HepG2 (cell line): ENCODE results near the gene CEP128. TPM values are rescaled to one million over a fixed set of nuclear protein-coding genes. Genes with fewer than 3 reads are reported as not detected.
A peak's percentile ranks its signal among the peaks of the same experiment; 100 is the strongest.

Experiments
- ATAC-seq: fragments of 200-7000 bp; cut with Tn5 transposase; 3 replicates; pipeline ENCODE4 v1.9.1; 2020; ENCODE audit warnings: mild to moderate bottlenecking, moderate library complexity
- BruUV-seq: library from RNA; stranded (reverse); fragments of 400-500 nt; replicated peaks from 2 replicates; lab custom pipeline; 2021; lab: Mats Ljungman, UMichigan
- CTCF ChIA-PET: fragments of 300-600 bp; formaldehyde crosslinking; extraction: SDS; loops from one replicate; lab custom pipeline; 2021; ENCODE audit warnings: low total read pairs, inconsistent platforms, low intra/inter-chr PET ratio; lab: Yijun Ruan, JAX
- POLR2A ChIA-PET: fragments of 350-600 bp; sonication (Branson Sonifier 250); formaldehyde crosslinking; loops from one replicate; lab custom pipeline; 2020; ENCODE audit warnings: antibody characterized with exemption, inconsistent platforms; lab: Yijun Ruan, JAX
- DNase-seq: peaks from one replicate; pipeline ENCODE4 v3.0.0-alpha.2; 2015; ENCODE audit warnings: low spot score
- FAIRE-seq: peaks from 3 replicates; lab custom pipeline; 2011; peaks lifted over from hg19 to GRCh38; lab: Jason Lieb, UNC
- H2AFZ ChIP-seq: one replicate; pipeline ENCODE4 v1.6.1; 2011; ENCODE audit warnings: low read length, inconsistent platforms
- H3K27ac ChIP-seq: fragments of 300-600 bp; 3 replicates; pipeline ENCODE4 v1.8.0; 2011; ENCODE audit warnings: mixed run types, mild to moderate bottlenecking, mixed read lengths, low read length, inconsistent platforms; ENCODE audit not compliant: insufficient read depth; ENCODE audit errors: extremely low read length
- H3K27me3 ChIP-seq, 2 experiments: fragments of 200-600 bp in 1 of 2; 2 replicates in 1 of 2; 3 replicates in 1 of 2; pipeline versions ENCODE4 v1.6.0 to v1.8.0; 2011; ENCODE audit warnings: low read length in 2 of 2, mild to moderate bottlenecking in 2 of 2, moderate library complexity in 2 of 2, inconsistent platforms in 1 of 2; ENCODE audit not compliant: insufficient read depth in 2 of 2, control insufficient read depth in 1 of 2
- H3K36me3 ChIP-seq, 2 experiments: fragments of 200-600 bp in 1 of 2; replicated peaks in 1 of 2; 2 replicates in 1 of 2; 3 replicates in 1 of 2; pipeline versions ENCODE4 v1.5.1 to v1.8.0; 2011; ENCODE audit warnings: low read length in 2 of 2, inconsistent platforms in 1 of 2; ENCODE audit not compliant: insufficient read depth in 2 of 2, control insufficient read depth in 1 of 2
- H3K4me1 ChIP-seq: 2 replicates; pipeline ENCODE4 v1.5.1; 2012; ENCODE audit warnings: low read length, inconsistent platforms; ENCODE audit not compliant: insufficient read depth
- H3K4me2 ChIP-seq: 2 replicates; pipeline ENCODE4 v1.6.0; 2011; ENCODE audit warnings: low read depth, low read length, inconsistent platforms
- H3K4me3 ChIP-seq, 3 experiments: fragments of 200-600 bp in 1 of 3; sonication (generic), shearing (Covaris generic) in 1 of 3; replicated peaks in 1 of 3; 2 replicates each; pipeline ENCODE4 v1.5.1; 2011 to 2016; ENCODE audit warnings: low read length in 3 of 3, inconsistent platforms in 2 of 3, low read depth in 2 of 3, mild to moderate bottlenecking in 2 of 3, control low read depth in 1 of 3, mixed read lengths in 1 of 3; ENCODE audit not compliant: insufficient read depth in 1 of 3
- H3K79me2 ChIP-seq: one replicate; pipeline ENCODE4 v1.6.1; 2011; ENCODE audit warnings: low read length, inconsistent platforms; ENCODE audit not compliant: insufficient read depth
- H3K9ac ChIP-seq: 2 replicates; pipeline ENCODE4 v1.6.0; 2011; ENCODE audit warnings: mild to moderate bottlenecking, low read depth, low read length, inconsistent platforms; ENCODE audit not compliant: insufficient read depth
- H3K9me3 ChIP-seq: 2 replicates; pipeline ENCODE4 v1.5.1; 2012; ENCODE audit warnings: mild to moderate bottlenecking, low read length
- H4K20me1 ChIP-seq: 2 replicates; pipeline ENCODE4 v1.6.0; 2011; ENCODE audit warnings: inconsistent platforms, mild to moderate bottlenecking, low read length, moderate library complexity; ENCODE audit not compliant: insufficient read depth
- AGO2 ChIP-seq: fragments of 200-400 bp; formaldehyde crosslinking; optimal IDR thresholded peaks from 2 replicates; pipeline ENCODE3; 2017; ENCODE audit warnings: mild to moderate bottlenecking, low read depth, low read length, moderate library complexity
- AHR ChIP-seq: IDR thresholded peaks from 2 replicates; pipeline ENCODE4 v1.6.1; 2018; ENCODE audit warnings: missing genetic modification reagents, missing compliant biosample characterization
- HDAC1 ChIP-seq: sonication (generic); formaldehyde crosslinking; IDR thresholded peaks from 2 replicates; pipeline ENCODE4 v1.5.1; 2020; ENCODE audit warnings: mild to moderate bottlenecking, missing genetic modification reagents
- KDM5B ChIP-seq: sonication (generic); formaldehyde crosslinking; IDR thresholded peaks from 2 replicates; pipeline ENCODE4 v1.4.0; 2020; ENCODE audit warnings: missing genetic modification reagents, mild to moderate bottlenecking, borderline replicate concordance
- KMT2B ChIP-seq: IDR thresholded peaks from 2 replicates; pipeline ENCODE4 v1.6.1; 2016; ENCODE audit warnings: missing genetic modification reagents, missing compliant biosample characterization
- MAFF ChIP-seq: IDR thresholded peaks from 2 replicates; pipeline ENCODE4 v1.6.1; 2011; ENCODE audit warnings: low read depth, low read length, improper control_type of control experiment
- MAFK ChIP-seq, 2 experiments: IDR thresholded peaks in 1 of 2; conservative IDR thresholded peaks in 1 of 2; 2 replicates each; pipeline ENCODE4 v1.6.1; 2011; ENCODE audit warnings: improper control_type of control experiment in 2 of 2, low read length in 2 of 2
- NFKBIZ ChIP-seq: IDR thresholded peaks from 2 replicates; pipeline ENCODE4 v1.6.1; 2018; ENCODE audit warnings: missing genetic modification reagents, missing compliant biosample characterization
- NPAS2 ChIP-seq: sonication (generic); formaldehyde crosslinking; IDR thresholded peaks from 2 replicates; pipeline ENCODE4 v1.8.0; 2022; ENCODE audit warnings: mild to moderate bottlenecking, missing genetic modification reagents, borderline replicate concordance
- PHF20 ChIP-seq: sonication (generic); formaldehyde crosslinking; IDR thresholded peaks from 2 replicates; pipeline ENCODE4 v1.5.0; 2020; ENCODE audit warnings: mild to moderate bottlenecking, missing genetic modification reagents
- RNF2 ChIP-seq: fragments of 450-650 bp; conservative IDR thresholded peaks from 2 replicates; pipeline ENCODE4 v1.6.1; 2016; ENCODE audit warnings: low read depth
- SP1 ChIP-seq, 2 experiments: fragments of 450-650 bp in 1 of 2; sonication (generic) in 1 of 2; formaldehyde crosslinking in 1 of 2; IDR thresholded peaks; 2 replicates each; pipeline versions ENCODE4 v1.4.0 to v1.6.1; 2016 to 2020; ENCODE audit warnings: missing genetic modification reagents in 1 of 2
- TRIM24 ChIP-seq: sonication (generic); formaldehyde crosslinking; IDR thresholded peaks from 2 replicates; pipeline ENCODE4 v1.8.0; 2022; ENCODE audit warnings: mild to moderate bottlenecking, missing genetic modification reagents
- ZNF234 ChIP-seq: sonication (generic); formaldehyde crosslinking; conservative IDR thresholded peaks from 2 replicates; pipeline ENCODE4 v1.5.1; 2020; ENCODE audit warnings: mild to moderate bottlenecking, missing genetic modification reagents
- ZNF337 ChIP-seq: sonication (generic); formaldehyde crosslinking; IDR thresholded peaks from 2 replicates; pipeline ENCODE4 v1.5.1; 2020; ENCODE audit warnings: missing genetic modification reagents, low read depth, mild to moderate bottlenecking, borderline replicate concordance
- ZNF430 ChIP-seq: sonication (generic); formaldehyde crosslinking; IDR thresholded peaks from 2 replicates; pipeline ENCODE4 v1.9.0; 2021; ENCODE audit warnings: mild to moderate bottlenecking, missing genetic modification reagents
- ZSCAN25 ChIP-seq: sonication (generic); formaldehyde crosslinking; IDR thresholded peaks from 2 replicates; pipeline ENCODE4 v1.8.0; 2022; ENCODE audit warnings: mild to moderate bottlenecking, missing genetic modification reagents
- WGBS: methylation state at CpG from one replicate; pipeline ENCODE4 v1.1.6; 2017; ENCODE audit warnings: low lambda C conversion rate; 5-methylcytosine and 5-hydroxymethylcytosine counted together
- in situ Hi-C: cut with HindIII; loops from 2 replicates; pipeline ENCODE4 v1.10.0; 2017; ENCODE audit warnings: low pct_unique_long_range_greater_than_20kb; ENCODE audit not compliant: extremely low pct_ligation_motif_present
- intact Hi-C: fragments of 100-400 bp; cut with micrococcal nuclease; formaldehyde crosslinking; loops from one replicate; pipeline ENCODE4 v1.10.0; 2022; ENCODE audit not compliant: unreplicated experiment
- polyA plus RNA-seq, 8 experiments: library from polyadenylated mRNA; depleted of rRNA in 3 of 8; stranded (reverse) in 7 of 8; unstranded in 1 of 8; fragments of >200 nt; fragmentation: Illumina TruSeq in 4 of 8; extraction: Trizol in 4 of 8; gene quantifications; 2 replicates each; pipeline versions ENCODE4 v1.2.1 to v1.2.3, GENCODE V29; 2011 to 2016; ENCODE audit warnings: low read depth in 4 of 8, missing spikeins in 1 of 8, mixed read lengths in 1 of 8; ENCODE audit not compliant: insufficient read depth in 1 of 8
- total RNA-seq, 5 experiments: library from RNA; depleted of rRNA; stranded (reverse); fragments of >200 nt; fragmentation: Illumina TruSeq; extraction: Trizol; gene quantifications; 2 replicates each; pipeline ENCODE4 v1.2.3, GENCODE V29; 2016; ENCODE audit warnings: low read depth in 1 of 5

Gene CEP128
- total and polyA plus RNA-seq, 2 of the 13 experiments (the other 11 are each of a cell fraction or from before 2014, with no cell fraction given), result 1.3 to 7.5 TPM

GRCh38 chr14:80776186-80776585, 165.4 kb downstream of the CEP128 start:
- CTCF ChIA-PET, result no interaction called here
- in situ Hi-C loops, result no loop called here
- ATAC-seq (no peak), FAIRE-seq (no peak), DNase-seq (no peak)
- Histone ChIP-seq H3K4me3 (no peak overlapping the region), H4K20me1 (no peaks in the 10 kb centered on the region), H2AFZ (no peak overlapping the region), H3K79me2 (no peaks in the 10 kb centered on the region), H3K36me3 (no peaks in the 10 kb centered on the region), H3K9me3 (no peaks in the 10 kb centered on the region), H3K27ac (no peak overlapping the region), H3K4me2 (no peak overlapping the region), H3K4me1 (no peaks in the 10 kb centered on the region)
- intact Hi-C loops, result no loop called here
- TF ChIP-seq AGO2, result no peak
- TF ChIP-seq MAFK (conservative IDR thresholded peaks at IDR 0.05 in 1 of 2, IDR thresholded peaks at IDR 0.05 in 1 of 2; ENCODE audit: low read length in 2 of 2), result peak in 1 of 2 experiments; percentile 76; a peak in 3 of 4 replicates
- peak; percentile 57; the same call in 1 of the 2 replicates for TF ChIP-seq MAFF
- TF ChIP-seq, all 625 proteins: peak for 2
- Histone ChIP-seq H3K27me3 (no peaks in the 10 kb centered on the region), H3K9ac (no peak overlapping the region)
- POLR2A ChIA-PET, result no interaction called here
- BruUV-seq, result no TSS peak

- FAIRE-seq (no peak), ATAC-seq (no peak), DNase-seq (no peak)
- CTCF ChIA-PET, result no interaction called here
- Histone ChIP-seq H3K27me3 (no peaks in the 10 kb centered on the region), H3K4me3 (no peak overlapping the region), H3K36me3 (no peaks in the 10 kb centered on the region), H3K27ac (no peak overlapping the region), H3K9me3 (no peaks in the 10 kb centered on the region), H3K4me1 (no peaks in the 10 kb centered on the region), H3K9ac (no peak overlapping the region), H2AFZ (no peak overlapping the region), H3K4me2 (no peak overlapping the region), H3K79me2 (no peaks in the 10 kb centered on the region), H4K20me1 (no peaks in the 10 kb centered on the region)
- WGBS, result 93% methylated on average over 5 of the region's 5 CpGs
- POLR2A ChIA-PET, result no interaction called here
- BruUV-seq, result no TSS peak
- intact Hi-C loops, result no loop called here
- in situ Hi-C loops, result no loop called here
- TF ChIP-seq RNF2, result no peak
- no peak for TF ChIP-seq ZNF430 (CRISPR knock-in tag)
- TF ChIP-seq TRIM24 (CRISPR knock-in tag), result no peak
- no peak for TF ChIP-seq AHR (CRISPR knock-in tag)
- no peak for TF ChIP-seq KDM5B (CRISPR knock-in tag)
- TF ChIP-seq ZNF234 (CRISPR knock-in tag), result no peak
- no peak for TF ChIP-seq SP1 (IDR thresholded peaks at IDR 0.05)
- TF ChIP-seq SP1 (CRISPR knock-in tag; IDR thresholded peaks at IDR 0.05), result no peak
- no peak for TF ChIP-seq KMT2B (CRISPR knock-in tag)
- no peak for TF ChIP-seq ZSCAN25
- no peak for TF ChIP-seq HDAC1 (CRISPR knock-in tag)
- no peak for TF ChIP-seq NFKBIZ (CRISPR knock-in tag)
- no peak for TF ChIP-seq NPAS2 (CRISPR knock-in tag)
- TF ChIP-seq PHF20 (CRISPR knock-in tag), result no peak
- TF ChIP-seq ZNF337 (CRISPR knock-in tag), result no peak
Observed at GRCh38 chr14:80772504-80772903, 169.0 kb downstream of the CEP128 start.
